DMS 273 (cell line): Measurements from ENCODE around the gene ORC6.

ENCODE experiments used
- DNase-seq: peaks from one replicate; lab custom pipeline; 2025; ENCODE audit not compliant: unreplicated experiment; lab: John Stamatoyannopoulos, UW

Gene ORC6

GRCh38 chr16:46700048-46700447, 10.6 kb downstream of the ORC6 start:
- no peak for DNase-seq

- no peak for DNase-seq
These were observed 12.2 kb downstream of the ORC6 start for GRCh38 chr16:46701615-46702014.

DNA sequence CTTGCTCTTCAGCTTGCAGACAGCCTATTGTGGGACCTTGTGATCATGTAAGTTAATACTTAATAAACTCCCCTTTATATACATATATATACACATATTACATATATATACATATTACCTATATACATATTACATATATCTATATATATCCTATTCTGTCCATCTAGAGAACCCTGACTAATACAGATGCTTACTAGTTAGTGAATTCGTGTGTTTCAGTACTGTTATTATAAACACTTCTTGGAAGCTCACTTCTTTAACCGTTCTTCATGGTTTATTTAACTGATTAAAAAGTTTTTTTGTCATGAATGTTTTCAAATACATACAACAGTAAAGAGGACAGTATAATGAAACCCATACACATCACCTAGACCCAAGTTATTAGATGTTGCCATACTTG, 12.6 kb downstream of the ORC6 start:
- no peak for DNase-seq

GRCh38 chr16:46706642-46707041, 17.2 kb downstream of the ORC6 start:
- DNase-seq: no peak

DNA sequence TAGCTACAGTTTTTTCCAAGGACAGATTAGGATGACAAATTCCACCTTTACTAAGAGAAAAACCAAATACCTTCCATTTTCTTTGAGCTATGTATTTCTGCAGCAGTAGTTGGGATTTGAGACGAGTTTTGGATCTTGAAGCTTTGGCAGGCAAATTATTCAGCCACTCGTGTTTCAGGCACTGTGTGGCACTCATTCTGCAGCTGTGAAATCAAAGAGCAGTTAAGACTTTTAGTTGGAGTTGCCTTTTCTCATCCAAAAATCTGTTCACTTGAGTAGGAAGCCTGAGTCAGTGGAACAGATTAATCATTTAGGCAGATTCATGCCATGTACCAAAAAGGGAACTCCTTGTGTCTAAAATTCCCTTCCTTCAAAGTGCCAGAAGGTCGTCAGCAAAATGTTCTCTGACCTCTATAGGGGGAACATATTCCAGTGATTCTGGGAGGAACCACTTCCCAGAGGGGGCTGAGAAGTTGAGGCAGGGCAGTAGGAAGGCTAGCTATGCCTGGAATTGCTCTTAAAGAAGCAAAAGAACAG, 20.1 kb downstream of the ORC6 start:
- no peak for DNase-seq

DNA sequence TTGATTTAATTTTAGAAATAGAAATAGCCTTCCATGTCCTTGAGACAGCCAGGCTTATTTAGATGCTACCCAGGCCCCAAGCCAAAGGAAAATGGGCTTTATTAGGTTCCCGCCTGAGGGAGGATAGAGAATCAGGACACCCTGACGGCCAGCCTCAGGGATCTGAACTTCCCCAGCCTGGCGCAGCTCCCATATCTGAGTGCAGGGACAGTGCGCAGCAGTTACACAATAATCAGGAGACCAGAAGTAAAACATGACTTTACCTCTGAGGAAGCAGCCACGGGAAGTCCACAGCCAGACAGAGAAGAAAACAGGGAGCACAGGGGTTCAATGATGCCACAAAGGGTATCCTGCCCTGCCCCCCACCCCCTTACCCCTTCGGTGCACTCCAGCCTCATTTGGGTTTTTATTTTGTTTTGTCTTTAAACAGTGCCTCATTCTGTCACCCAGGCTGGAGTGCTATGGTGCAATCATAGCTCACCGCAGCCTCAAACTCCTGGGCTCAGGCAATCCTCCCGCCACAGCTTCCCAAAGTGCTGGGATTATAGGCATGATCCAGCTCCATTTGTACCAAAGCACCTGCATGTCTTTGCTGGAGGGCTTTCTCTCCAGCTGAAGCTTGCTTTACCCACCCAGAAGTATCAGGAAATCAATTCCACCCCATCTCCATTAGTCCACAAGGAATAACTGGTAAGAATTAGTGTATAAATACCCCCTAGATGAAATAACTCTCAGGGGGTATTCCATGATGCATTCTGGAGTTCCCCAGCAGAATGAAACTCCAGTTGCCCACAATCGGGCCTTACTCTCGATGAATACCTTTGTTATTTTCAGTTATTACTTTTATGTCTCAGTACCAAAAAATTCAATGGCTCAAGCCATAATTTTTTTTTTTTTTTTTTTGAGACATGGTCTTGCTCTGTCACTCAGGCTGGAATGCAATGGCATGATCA, 21.9 kb downstream of the ORC6 start:
- no peak for DNase-seq

- DNase-seq: no peak
These were observed 23.5 kb downstream of the ORC6 start for GRCh38 chr16:46712911-46713310.

DNA sequence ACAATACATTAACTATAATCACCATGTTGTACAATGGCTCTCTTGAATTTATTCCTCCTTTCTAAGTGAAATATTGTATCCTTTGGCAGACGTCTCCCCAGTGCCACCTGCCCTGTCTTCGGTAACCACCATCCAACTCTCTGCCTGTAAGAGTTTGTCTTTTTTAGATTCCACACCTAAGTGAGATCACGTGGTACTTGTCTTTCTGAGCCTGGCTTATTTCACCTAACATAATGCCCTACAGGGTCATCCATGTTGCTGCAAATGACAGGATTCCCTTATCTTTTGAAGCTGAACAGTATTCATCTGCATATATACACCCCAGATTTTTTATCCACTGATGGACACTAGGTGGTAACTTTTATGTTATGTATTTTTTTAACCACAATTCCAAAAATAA, 24.2 kb downstream of the ORC6 start:
- no peak for DNase-seq

DNA sequence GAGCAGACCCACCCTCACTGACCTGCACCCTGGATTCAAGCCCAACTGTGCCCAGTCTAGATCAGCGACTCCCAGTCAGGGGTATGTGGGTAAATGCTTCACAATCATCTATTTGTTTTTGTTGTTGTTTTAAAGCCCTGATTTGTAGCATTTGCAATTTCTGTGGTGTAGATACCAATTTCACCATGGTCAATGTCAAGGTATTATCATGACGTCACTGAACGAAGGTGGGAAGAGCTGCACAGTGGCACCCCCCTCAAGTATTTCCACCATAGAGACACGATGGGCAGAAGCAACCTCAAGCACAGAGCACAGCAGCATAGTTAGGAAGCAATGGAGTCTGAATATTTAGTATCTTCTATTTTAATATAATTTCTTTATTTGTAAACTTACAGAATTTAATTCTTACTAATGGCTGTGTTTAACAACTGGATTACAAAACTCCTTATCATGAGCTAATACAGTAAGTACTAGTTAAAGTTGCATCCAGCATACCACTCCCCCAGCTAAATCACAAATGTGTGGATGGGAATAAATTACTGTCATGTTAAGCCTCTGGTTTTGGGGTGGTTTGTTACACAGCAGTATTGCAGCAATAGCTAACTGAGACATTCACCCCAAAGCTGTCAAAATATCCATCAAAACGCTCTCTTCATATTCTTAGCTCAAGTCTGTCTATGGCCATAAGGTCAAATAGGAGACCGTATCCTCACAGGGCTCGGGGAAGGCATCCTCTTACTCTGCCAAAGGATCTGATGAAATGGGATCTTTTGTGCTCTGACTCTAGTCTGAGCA, 25.5 kb downstream of the ORC6 start:
- DNase-seq: no peak

GRCh38 chr16:46715769-46716305, 26.4 kb downstream of the ORC6 start:
- no peak for DNase-seq

- DNase-seq: peak; percentile 11
These were observed 28.2 kb downstream of the ORC6 start for GRCh38 chr16:46717692-46718091.

DNA sequence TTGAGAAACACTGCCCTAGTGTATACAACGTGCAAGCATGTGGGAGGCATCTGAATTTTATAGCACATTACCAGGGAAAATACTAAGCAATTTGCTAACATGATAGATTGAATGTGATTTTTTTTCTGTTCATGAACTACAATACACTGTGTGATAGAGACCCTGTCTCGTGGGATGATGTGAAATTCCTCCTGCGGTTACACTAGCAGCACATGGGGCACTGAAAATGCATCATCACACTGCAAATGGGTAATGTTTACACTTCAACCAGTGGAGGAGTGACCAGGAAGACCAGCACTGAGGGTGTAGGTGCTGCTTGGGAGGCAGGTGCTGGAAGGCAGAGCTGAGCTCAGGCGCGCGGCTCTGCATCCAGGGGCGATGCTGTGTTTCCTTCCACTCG, 28.8 kb downstream of the ORC6 start:
- DNase-seq: no peak

- no peak for DNase-seq
These were observed 30.1 kb downstream of the ORC6 start for GRCh38 chr16:46719528-46719927.

DNA sequence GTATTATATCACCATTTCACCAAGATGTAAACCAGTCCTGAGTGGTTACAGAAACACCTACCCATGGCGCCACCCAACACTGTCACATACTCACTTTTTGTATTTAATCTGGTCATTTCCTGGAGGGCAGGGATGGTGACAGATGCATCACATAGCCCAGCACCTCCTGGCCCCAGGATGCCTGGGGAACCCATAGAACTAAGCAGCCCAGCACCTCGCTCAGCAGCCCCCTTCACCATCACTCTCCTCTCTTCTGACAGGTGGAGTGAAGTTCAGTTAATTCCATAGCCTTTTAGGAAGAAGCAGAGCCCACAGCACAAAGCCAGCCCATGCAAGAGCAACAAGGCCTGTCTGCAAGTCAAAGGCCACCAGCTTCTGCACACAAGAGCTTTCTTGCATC, 31.2 kb downstream of the ORC6 start:
- DNase-seq: no peak

DNA sequence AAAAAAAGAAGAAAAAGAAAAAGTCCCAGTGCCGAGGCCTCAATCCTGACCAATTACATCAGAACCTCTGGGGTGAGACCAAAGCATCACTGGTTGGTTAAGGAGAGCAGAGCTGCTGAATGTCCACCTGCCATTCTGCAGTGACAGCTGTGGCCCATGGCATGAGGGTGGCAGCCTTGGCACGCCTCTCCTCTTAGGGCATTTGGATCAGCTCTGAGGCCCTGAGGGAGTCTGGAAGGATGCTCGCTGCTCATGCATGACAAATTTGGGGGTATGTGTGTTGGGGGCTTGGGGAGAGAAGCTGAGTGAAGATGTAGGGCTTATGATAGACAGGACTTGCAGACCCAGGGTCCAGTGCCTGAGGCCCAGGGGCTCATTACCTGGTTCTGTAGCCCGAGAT, 32.4 kb downstream of the ORC6 start:
- DNase-seq: peak; percentile 19

GRCh38 chr16:46727184-46727583, 37.7 kb downstream of the ORC6 start:
- no peak for DNase-seq

- DNase-seq: no peak
These were observed 38.2 kb downstream of the ORC6 start for GRCh38 chr16:46727630-46728029.

DNA sequence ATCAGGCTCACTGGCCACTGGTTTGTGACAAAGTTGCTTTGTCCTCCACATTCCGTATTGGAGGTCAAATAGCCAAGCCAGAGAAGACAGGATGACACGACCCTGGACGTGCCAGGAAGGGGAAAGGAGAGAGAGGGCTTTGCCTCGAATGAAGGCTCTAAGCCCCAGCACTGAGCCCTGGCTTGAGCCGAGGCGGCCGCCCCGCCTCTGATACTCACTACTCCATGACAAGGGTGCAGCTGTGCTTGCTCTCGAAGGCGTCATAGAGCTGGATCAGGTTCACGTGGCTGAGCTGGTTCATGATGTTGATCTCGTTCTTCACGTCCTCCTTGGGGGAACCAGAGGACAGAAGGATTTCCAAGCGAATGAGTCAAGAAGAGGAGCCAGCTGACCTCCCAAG, 39.3 kb downstream of the ORC6 start:
- no peak for DNase-seq

DNA sequence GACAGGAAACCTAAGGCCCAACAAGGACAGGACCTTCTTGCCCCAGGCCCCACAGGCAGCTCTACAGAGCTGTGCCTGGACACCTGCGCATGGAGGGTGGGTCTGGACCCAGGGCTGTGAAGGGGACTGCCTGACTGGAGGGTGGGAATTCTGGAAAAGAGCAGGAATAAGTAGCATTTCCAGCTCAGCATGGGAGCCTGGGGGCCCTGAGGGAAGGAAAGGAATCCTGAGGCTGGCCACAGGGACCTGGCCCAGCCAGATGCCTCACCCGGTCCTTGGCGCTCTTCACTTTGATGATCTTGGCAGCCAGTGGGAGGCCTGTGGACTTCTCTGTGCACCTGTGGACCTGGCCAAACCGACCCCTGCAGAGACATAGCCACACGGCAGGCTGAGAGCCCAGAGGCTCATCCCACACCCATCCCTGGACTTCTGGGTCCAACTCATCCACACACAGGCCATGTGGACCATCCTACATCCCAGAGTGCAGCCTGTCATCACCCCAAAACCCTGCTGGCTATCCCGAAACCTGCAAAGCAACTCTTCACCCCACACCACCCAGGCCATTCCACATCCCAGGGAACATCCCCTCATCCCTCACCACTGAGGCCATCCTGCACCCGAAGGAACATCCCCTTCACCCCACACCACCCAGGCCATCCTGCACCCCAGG, 40.0 kb downstream of the ORC6 start:
- DNase-seq: no peak

DNA sequence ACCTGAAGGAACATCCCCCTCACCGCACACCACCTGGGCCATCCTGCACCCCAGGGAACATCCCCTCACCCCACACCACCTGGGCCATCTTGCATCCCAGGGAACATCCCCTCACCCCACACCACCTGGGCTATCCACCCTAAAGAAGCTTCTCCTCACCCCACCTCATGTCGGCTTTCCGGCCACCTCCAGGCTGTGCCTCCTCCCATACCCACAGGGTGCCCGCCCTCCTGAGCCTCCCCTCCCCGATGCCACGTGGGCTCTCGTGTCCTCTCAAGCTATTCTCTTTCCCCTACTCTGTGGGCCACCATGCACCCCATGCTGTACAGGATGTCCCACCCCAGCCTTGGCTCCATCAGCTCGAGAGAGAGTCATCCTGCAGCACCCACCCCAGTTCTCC, 40.7 kb downstream of the ORC6 start:
- no peak for DNase-seq
